GM19438 (cell line): ENCODE data around the gene EXOSC6.
"Not testable (repeated sequence)": the region's sequence is repeated elsewhere in the genome, so short reads cannot be mapped to it uniquely, and the experiment has no call there.

Experiments used
- ATAC-seq: cut with Tn5 transposase; IDR thresholded peaks from one replicate; pipeline ENCODE4 v1.9.1; 2021; ENCODE audit warnings: low read depth; ENCODE audit not compliant: unreplicated experiment

The EXOSC6 gene

GRCh38 chr16:70255574-70255973, 3.8 kb upstream of the EXOSC6 start:
- no peak for ATAC-seq

GRCh38 chr16:70254965-70255286, 3.2 kb upstream of the EXOSC6 start:
- no peak for ATAC-seq

DNA sequence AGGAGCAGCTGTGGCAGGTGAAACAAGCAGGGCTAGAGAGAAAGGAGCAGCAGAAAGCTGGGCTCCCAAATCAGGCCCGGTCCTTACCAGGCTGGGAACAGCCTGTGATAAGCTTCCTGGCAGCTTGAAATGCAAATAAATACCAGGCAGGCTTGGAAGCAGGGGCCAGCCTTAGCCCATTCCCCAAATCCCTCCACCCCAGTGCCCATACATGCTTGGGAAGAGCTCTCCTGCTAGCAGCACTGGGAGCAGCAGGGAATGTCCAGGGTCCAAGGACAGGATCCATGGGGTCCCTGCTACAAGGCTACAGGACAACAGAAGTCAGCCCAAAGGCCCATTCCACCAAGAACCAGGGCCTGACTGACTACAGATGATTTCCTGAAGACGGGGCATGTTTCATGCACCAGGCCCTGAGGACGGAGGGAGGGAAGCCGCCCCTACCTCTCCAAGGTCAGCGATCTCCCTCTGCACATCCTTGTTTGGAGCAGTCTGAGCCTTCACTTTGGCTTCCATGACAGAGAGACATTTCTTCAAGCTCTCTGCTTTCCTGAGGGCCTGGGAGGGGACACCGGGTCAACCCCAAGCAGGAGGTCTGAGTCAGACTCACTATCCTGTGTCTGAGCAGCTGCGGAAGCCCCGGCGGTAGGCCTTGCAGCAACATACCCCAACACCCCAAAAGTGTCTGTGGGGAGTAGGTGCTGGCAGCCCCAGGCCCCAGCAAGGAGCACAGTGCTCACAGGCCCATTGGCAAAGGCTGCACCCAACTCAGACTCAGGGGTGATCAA, 2.6 kb upstream of the EXOSC6 start:
- ATAC-seq = no peak

DNA sequence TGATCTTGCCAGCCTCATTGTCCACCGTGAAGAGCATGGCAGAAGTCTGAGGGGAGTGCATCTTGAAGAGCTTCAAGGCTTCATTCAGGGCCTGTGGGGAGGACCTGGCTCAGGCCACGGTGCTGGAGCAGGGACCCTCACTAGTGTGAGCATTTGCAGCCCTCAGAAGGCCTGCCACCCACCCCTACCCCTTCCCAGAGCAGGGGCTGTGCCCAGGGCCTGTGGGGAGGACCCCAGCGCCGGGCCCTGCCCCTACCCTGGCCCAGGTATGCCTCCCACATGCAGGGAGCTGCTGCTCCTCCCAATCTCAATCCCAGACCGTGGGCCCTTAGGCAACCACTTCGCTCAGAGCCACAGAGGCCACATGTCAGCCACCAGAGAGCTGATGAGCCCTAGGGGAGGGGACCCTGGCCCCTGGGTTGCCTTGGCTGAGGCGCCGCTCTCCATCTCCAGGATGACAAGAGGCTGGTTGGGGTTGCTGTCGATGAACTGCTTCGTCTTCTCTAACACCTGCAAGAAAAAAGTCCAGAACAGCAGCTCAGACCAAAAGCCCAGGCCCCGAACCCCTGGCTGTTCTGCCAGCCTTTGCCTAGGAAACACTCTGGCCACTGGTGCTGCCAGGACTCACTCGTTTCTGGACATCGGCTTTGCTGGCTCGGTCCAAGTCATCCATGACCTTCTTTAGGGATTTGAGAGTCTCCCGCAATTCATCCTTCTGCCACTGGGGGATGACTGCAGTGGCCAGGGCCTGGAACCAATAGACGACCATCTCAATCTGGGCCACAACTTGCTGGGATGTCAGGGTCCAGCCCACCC, 1.8 kb upstream of the EXOSC6 start:
- ATAC-seq = no peak

- ATAC-seq = no peak
Measured at GRCh38 chr16:70252355-70252988, 732 bp upstream of the EXOSC6 start.

- peak; percentile 34 for ATAC-seq
Measured at GRCh38 chr16:70250748-70251628, 752 bp downstream of the EXOSC6 start.

GRCh38 chr16:70249697-70250096, 2.0 kb downstream of the EXOSC6 start:
- ATAC-seq = not testable (repeated sequence)

- ATAC-seq = not testable (repeated sequence)
Measured at GRCh38 chr16:70238773-70239172, 13.0 kb downstream of the EXOSC6 start.

DNA sequence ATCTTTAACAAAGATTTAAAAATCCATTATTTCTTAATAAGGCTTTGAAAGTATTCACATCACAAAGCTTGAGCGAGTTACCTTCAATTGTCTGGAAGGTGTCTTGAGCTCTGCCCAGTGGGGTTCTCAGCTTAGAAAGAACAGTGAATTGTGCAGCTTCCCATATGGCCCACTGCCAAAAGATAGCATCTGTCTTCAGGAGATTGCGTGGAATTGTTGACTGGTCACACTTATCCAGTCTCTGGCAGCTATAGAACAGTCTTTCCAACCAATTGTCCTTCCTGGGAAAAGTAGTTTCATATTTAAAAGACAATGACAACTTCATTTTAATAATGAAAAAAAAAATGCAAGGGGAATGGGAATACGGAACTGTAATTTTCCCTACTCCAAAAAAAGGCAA, 19.9 kb downstream of the EXOSC6 start:
- not testable (repeated sequence) for ATAC-seq

- ATAC-seq = not testable (repeated sequence)
Measured at GRCh38 chr16:70226024-70226423, 25.7 kb downstream of the EXOSC6 start.

DNA sequence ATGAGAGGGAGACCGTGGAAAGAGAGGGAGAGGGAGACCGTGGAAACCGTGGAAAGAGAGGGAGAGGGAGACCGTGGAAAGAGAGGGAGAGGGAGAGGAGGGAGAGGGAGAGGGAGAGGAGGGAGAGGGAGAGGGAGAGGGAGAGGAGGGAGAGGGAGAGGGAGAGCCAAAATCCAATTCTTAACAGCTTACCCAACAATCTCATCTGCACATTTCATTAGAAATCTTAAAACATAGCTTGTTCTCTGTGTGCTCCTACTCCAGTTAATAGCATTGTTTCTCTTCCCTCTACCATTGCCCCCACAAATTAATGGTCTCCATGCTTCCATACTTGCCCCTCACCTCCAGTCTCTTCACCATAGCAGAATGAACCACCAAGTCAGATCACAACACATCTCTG, 26.3 kb downstream of the EXOSC6 start:
- not testable (repeated sequence) for ATAC-seq

DNA sequence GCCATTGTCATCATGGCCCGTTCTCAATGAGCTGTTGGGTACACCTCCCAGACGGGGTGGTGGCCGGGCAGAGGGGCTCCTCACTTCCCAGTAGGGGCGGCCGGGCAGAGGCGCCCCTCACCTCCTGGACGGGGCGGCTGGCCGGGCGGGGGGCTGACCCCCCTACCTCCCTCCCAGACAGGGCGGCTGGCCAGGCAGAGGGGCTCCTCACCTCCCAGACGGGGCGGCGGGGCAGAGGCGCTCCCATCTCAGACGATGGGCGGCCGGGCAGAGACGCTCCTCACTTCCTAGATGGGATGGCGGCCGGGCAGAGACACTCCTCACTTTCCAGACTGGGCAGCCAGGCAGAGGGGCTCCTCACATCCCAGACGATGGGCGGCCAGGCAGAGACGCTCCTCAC, 27.1 kb downstream of the EXOSC6 start:
- ATAC-seq = not testable (repeated sequence)

GRCh38 chr16:70223971-70224513, 27.7 kb downstream of the EXOSC6 start:
- ATAC-seq = not testable (repeated sequence)

DNA sequence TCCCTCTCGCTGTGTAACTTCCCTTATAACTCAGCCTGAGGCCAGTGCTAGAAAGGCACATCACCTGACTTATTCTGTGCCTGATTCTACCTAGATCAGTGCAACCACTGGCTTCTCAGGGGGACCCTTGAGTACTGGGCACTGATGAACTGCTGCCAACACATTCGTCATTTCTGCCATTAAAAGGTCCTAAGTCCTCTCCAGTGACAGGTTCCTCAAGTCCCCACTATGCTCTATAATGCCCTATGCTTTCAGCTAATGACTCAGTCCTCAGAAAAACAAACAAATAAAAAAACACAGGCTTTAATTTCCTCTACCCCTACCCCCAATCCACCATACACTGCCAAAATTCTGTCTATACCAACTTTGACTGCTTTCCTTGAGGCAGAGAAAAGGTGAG, 28.5 kb downstream of the EXOSC6 start:
- not testable (repeated sequence) for ATAC-seq

GRCh38 chr16:70222574-70222973, 29.2 kb downstream of the EXOSC6 start:
- not testable (repeated sequence) for ATAC-seq

DNA sequence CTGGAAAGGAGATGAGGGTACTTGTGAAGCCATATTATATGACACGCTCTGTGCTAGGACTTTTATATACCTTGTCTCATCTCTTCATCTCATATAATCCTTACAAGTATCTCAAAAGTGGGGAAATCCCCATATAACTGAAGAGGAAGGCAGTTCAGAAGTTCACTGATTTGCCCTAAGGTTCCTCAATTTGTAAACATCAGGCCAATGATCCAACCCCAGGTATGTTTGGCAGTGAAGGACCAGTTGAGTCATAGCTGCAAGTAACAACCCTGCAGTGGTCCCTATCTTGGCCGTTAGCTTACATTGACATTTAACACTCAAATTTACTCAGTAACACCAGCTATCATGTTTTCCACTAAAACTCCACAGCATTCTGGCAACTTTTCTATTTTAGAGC, 33.2 kb downstream of the EXOSC6 start:
- ATAC-seq = not testable (repeated sequence)

DNA sequence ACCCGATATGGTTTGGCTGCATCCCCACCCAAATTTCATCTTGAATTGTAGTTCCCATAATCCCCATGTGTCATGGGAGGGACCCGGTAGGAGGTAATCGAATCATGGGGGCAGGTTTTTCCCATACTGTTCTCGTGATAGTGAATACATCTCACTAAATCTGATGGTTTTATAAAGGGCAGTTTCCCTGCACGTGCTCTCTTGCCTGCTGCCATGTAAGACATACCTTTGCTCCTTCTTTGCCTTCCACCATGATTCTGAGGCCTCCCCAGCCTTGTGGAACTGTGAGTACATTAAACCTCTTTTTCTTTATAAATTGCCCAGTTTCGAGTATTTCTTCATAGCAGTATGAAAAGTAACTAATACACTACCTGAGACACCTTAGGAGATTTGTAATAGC, 45.4 kb downstream of the EXOSC6 start:
- ATAC-seq = not testable (repeated sequence)

DNA sequence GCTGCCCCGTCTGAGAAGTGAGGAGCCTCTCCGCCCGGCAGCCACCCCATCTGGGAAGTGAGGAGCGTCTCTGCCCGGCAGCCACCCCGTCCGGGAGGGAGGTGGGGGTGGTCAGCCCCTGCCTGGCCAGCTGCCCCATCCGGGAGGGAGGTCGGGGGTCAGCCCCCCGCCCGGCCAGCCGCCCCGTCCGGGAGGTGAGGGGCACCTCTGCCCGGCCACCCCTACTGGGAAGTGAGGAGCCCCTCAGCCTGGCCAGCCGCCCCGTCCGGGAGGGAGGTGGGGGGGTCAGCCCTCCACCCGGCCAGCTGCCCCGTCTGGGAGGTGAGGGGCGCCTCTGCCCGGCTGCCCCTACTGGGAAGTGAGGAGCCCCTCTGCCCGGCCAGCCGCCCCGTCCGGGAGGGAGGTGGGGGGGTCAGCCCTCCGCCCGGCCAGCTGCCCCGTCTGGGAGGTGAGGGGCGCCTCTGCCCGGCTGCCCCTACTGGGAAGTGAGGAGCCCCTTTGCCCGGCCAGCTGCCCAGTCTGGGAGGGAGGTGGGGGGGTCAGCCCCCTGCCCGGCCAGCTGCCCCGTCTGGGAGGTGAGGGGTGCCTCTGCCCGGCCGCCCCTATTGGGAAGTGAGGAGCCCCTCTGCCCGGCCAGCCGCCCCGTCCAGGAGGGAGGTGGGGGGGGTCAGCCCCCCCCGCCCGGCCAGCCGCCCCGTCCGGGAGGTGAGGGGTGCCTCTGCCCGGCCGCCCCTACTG, 46.9 kb downstream of the EXOSC6 start:
- ATAC-seq = not testable (repeated sequence)

GRCh38 chr16:70204010-70204409, 47.7 kb downstream of the EXOSC6 start:
- not testable (repeated sequence) for ATAC-seq
